ENCODE data around the gene TRPT1. TPM values are rescaled to one million over a fixed set of nuclear protein-coding genes. Genes with fewer than 3 reads are reported as not detected.

Gene TRPT1
- total RNA-seq, 4 donors from 2014 or later, result 80.9 to 231 (median 139) TPM

- no peak for DNase-seq
Observed at GRCh38 chr11:64208796-64209562, 17.0 kb downstream of the TRPT1 start.

GRCh38 chr11:64208086-64208795, 17.7 kb downstream of the TRPT1 start:
- DNase-seq (no peak), ATAC-seq (no peak)
- Histone ChIP-seq H3K9me3 (no peaks in the 10 kb centered on the region), H3K4me3 (peak overlapping the region; percentile 37 to 47 (median 44)), H3K27ac (peak overlapping the region; percentile 70 to 78 (median 78)), H3K27me3 (no peaks in the 10 kb centered on the region), H3K36me3 (peaks cover 3 to 37% of the 10 kb centered on the region in 2 donors), H3K4me1 (peaks cover 14 to 16% of the 10 kb centered on the region in 2 donors)
- TF ChIP-seq CTCF (IDR thresholded peaks at IDR 0.05 in 4 of 5, conservative IDR thresholded peaks at IDR 0.05 in 1 of 5) (no peak), POLR2A (IDR thresholded peaks at IDR 0.05) (no peak)
- intact Hi-C loops (cut with DNase I; ENCODE audit: low total_unique reads) (no loop called here), in situ Hi-C loops (cut with MboI; ENCODE audit: low sequenced_read_pairs in 4 of 4) (loop anchor here in 1 of 4 donors (5.0 kb wide), 1 partner anchor 94 kb away; the partner anchor contains the start of gene CATSPERZ)

More at GRCh38 chr11:64208796-64209562, 17.0 kb downstream of the TRPT1 start:
- in situ Hi-C loops (cut with MboI; ENCODE audit: low sequenced_read_pairs in 4 of 4) (loop anchor here in 1 of 4 donors (5.0 kb wide), 1 partner anchor 93 kb away; the partner anchor contains the start of gene CATSPERZ), intact Hi-C loops (cut with DNase I; ENCODE audit: low total_unique reads) (no loop called here)
- Histone ChIP-seq H3K27ac (peak overlapping the region; percentile 70 to 78 (median 78)), H3K36me3 (peaks cover 0 to 30% of the 10 kb centered on the region in 2 donors), H3K4me3 (no peak overlapping the region), H3K9me3 (no peaks in the 10 kb centered on the region), H3K4me1 (peaks cover 14 to 16% of the 10 kb centered on the region in 2 donors), H3K27me3 (no peaks in the 10 kb centered on the region)
- no peak for TF ChIP-seq CTCF (IDR thresholded peaks at IDR 0.05 in 4 of 5, conservative IDR thresholded peaks at IDR 0.05 in 1 of 5)
- no peak for TF ChIP-seq POLR2A (IDR thresholded peaks at IDR 0.05)
- no peak for ATAC-seq

- DNase-seq (peak in 1 of 2 donors; percentile 58), ATAC-seq (peak; percentile 48)
- no peak for TF ChIP-seq CTCF (IDR thresholded peaks at IDR 0.05 in 4 of 5, conservative IDR thresholded peaks at IDR 0.05 in 1 of 5)
- peak in 1 of 2 donors; percentile 26 for TF ChIP-seq POLR2A (IDR thresholded peaks at IDR 0.05)
- no peaks in the 10 kb centered on the region for H3K27me3 ChIP-seq
- H3K4me3 ChIP-seq, result peak overlapping the region; percentile 37 to 47 (median 44)
- H3K36me3 ChIP-seq, result peaks cover 3 to 45% of the 10 kb centered on the region in 2 donors
- H3K9me3 ChIP-seq, result no peaks in the 10 kb centered on the region
- peak overlapping the region; percentile 70 to 78 (median 78) for H3K27ac ChIP-seq
- H3K4me1 ChIP-seq, result peaks cover 16 to 20% of the 10 kb centered on the region in 2 donors
- in situ Hi-C loops (cut with MboI; ENCODE audit: low sequenced_read_pairs in 4 of 4) (loop anchor here in 1 of 4 donors (5.0 kb wide), 1 partner anchor 95 kb away; the partner anchor contains the start of gene CATSPERZ), intact Hi-C loops (cut with DNase I; ENCODE audit: low total_unique reads) (no loop called here)
Observed at GRCh38 chr11:64207256-64208085, 18.5 kb downstream of the TRPT1 start.

Data from gastrocnemius medialis (tissue), 4 donors.